Activated CD8-positive, alpha-beta memory T cell treated with anti-CD3 and anti-CD28 coated beads, Interleukin-2, amount 50 U/mL, for 24 hours (primary cell): ENCODE results near the gene KIR3DL3.
"Not testable (repeated sequence)": the region's sequence is repeated elsewhere in the genome, so short reads cannot be mapped to it uniquely, and the experiment has no call there.

Experiments used
- DNase-seq: peaks from one replicate; pipeline ENCODE4 v3.0.0-alpha.2; 2020; ENCODE audit errors: extremely low read depth

The KIR3DL3 gene

DNA sequence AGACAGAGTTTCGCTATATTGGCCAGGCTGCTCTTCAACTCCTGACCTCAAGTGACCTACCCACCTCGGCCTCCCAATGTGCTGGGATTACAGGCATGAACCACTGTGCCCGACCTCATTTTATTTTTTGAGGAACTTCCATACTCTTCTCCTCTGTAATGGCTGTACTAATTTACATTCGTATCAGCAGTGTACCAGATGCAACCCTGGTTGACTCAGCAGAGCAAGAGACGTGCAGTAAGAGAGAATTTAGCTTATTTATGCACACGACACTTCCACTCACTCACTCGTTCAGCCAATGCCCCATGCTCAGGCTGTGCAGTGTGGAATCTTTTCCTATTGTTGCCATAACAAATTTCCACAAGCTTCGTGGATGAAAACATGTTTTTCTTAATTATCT, 6.9 kb downstream of the KIR3DL3 start:
- no peak for DNase-seq

DNA sequence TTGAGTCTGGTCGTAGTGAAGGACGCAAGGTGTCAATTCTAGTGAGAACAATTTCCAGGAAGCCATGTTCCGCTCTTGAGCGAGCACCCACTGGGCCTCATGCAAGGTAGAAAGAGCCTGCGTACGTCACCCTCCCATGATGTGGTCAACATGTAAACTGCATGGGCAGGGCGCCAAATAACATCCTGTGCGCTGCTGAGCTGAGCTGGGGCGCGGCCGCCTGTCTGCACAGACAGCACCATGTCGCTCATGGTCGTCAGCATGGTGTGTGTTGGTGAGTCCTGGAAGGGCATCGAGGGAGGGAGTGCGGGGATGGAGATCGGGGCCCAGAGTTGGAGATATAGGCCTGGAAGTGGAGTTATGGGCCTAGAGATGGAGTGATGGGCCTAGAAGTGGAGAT, 14.1 kb downstream of the KIR3DL3 start, which contains the start of gene KIR2DL3:
Gene KIR2DL3, plus strand, starts transcription at position 208 of the 400 bp plus-strand sequence. Its CDS starts 33 bp downstream, at position 241.
- DNase-seq, result not testable (repeated sequence)

DNA sequence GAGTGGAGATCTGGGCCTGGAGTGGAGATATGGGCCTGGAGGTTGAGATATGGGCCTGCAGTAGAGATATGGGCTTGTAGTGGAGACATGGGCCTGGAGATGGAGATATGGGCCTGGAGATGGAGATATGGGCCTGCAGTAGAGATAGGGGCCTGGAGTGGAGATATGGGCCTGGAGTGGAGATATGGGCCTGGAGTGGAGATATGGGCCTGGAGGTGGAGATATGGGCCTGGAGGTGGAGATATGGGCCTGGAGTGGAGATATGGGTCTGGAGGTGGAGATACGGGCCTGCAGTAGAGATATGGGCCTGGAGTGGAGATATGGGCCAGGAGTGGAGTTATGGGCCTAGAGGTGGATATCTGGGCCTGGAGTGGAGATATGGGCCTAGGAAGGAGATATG, 14.5 kb downstream of the KIR3DL3 start:
- no peak for DNase-seq

DNA sequence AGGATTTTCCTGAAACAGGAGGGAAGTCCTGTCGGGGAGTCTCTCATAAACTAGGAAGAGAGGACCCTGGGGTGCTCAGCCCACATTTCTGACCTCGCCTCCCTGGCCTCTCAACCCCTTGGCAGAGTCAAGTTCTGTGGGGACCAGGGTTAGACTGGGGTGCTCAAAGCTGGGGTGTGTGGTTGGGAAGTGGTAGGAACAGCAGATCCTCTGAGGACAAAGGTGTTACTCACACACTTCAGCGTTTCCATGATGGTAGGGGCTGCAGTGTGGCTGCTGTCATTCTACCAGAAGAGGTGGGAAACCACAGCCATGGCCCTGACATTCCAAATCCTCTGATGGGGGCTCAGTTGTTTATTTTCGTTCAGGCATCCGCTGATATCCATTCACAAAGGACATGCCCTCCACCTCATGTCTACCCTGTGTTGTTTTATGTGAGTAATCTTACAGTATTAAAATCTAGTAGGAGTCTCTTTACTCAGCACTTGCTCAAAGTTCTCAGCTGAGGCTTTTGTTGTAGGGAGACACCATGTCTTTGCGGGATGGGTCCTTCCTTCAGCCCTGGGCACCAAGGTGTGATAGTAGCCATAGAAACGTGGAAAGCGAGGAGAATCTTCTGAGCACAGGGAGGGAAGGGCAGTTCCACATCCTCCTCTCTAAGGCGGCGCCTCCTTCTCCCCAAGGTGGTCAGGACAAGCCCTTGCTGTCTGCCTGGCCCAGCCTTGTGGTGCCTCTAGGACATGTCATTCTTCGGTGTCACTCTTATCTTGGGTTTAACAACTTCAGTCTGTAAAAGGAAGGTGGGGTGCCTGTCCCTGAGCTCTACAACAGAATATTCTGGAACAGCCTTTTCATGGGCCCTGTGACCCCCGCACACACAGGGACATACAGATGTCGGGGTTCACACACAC, 15.6 kb downstream of the KIR3DL3 start:
- no peak for DNase-seq

DNA sequence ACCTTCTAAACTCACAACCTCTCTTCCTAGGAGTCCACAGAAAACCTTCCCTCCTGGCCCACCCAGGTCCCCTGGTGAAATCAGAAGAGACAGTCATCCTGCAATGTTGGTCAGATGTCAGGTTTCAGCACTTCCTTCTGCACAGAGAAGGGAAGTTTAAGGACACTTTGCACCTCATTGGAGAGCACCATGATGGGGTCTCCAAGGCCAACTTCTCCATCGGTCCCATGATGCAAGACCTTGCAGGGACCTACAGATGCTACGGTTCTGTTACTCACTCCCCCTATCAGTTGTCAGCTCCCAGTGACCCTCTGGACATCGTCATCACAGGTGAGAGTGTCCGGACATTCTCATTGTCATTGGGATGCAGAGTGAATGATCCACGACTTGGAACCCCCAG, 17.7 kb downstream of the KIR3DL3 start:
- not testable (repeated sequence) for DNase-seq

DNA sequence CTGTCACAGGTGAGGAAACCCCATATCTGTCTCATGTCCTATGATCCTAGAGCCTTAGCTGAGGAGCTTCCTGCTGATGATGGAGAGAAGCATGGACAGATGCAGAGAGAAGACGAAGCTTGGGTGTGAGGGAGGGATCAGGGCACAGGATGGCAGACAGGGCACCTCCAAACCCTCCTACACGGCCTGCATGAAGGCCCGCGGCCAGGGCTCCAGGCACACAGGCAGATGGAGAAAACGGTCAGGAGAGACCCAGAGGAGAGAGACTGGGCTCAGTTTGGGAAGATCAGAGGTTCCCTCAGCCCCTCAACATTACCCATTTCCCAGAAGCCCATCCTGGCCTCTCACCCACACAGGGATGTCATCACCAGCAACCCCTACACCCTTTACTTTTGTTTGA, 19.8 kb downstream of the KIR3DL3 start:
- DNase-seq, result not testable (repeated sequence)

DNA sequence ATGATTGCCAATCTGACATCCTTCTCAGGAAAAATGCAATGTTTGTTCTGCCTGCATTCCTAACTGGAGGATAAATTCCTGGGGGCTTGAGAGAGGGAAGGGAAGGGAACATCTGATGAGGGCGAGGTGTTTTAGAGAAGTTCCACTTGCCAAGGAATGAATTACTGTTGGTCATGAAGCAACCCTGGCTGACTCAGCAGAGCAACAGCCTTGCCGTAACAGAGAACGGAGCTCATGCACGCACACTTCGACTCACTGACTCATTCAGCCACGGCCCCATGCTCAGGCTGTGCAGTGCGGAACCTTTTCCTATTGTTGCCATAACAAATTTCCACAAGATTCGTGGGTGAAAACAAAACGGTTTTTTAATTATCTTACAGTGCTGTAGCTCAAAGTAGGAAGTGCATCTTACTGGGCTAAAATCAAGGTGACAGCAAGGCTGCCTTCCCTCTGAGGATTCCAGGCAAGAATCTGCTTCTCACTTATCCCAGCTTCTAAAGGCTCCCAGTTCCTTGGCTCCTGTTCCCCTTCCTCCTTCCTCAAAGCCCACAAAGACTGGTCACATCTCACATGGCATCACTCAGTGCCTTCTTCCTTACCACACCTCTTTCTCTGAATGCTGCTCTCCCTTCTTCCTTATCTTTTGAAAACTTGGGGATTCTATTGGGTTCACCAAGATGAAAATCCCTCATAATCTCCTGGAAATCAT, 23.5 kb downstream of the KIR3DL3 start:
- not testable (repeated sequence) for DNase-seq

DNA sequence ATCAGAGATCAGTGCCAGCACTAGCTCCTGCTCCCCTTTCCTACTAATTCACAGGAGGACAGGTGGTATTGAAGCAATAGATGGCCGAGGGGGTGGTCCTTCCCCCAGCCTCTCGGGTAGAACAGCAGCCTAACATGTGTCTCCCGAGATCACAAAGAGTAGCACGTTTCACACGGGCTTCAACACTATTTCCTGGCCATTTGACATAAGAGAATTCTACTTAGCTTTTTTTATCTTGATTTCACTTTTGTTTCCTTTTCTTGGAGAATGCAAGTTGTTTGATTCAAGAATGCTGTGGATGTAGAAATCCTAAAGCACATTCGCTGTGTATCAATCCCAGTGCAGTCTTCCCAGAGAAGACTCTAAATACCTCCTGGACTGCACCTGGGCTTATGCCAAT, 26.0 kb downstream of the KIR3DL3 start:
- DNase-seq, result not testable (repeated sequence)

DNA sequence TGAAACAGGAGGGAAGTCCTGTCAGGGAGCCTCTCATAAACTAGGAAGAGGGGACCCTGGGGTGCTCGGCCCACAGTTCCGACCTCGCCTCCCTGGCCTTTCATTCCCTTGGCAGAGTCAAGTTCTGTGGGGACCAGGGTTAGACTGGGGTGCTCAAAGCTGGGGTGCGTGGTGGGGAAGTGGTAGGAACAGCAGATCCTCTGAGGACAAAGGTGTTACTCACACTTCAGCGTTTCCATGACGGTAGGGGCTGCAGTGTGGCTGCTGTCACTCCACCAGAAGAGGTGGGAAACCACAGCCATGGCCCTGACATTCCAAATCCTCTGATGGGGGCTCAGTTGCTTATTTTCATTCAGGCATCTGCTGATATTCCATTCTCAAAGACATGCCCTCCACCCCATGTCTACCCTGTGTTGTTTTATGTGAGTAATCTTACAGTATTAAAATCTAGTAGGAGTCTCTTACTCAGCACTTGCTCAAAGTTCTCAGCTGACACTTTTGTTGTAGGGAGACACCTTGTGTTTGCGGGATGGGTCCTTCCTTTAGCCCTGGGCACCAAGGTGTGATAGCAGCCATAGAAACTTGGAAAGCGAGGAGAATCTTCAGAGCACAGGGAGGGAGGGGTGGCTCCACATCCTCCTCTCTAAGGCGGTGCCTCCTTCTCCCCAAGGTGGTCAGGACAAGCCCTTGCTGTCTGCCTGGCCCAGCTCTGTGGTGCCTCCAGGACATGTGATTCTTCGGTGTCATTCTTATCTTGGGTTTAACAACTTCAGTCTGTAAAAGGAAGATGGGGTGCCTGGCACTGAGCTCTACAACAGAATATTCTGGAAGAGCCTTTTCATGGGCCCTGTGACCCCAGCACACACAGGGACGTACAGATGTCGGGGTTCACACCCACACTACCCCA, 32.2 kb downstream of the KIR3DL3 start:
- not testable (repeated sequence) for DNase-seq

DNA sequence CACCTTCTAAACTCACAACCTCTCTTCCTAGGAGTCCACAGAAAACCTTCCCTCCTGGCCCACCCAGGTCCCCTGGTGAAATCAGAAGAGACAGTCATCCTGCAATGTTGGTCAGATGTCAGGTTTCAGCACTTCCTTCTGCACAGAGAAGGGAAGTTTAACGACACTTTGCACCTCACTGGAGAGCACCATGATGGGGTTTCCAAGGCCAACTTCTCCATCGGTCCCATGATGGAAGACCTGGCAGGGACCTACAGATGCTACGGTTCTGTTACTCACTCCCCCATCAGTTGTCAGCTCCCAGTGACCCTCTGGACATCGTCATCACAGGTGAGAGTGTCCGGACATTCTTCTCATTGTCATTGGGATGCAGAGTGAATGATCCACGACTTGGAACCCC, 34.3 kb downstream of the KIR3DL3 start:
- not testable (repeated sequence) for DNase-seq

DNA sequence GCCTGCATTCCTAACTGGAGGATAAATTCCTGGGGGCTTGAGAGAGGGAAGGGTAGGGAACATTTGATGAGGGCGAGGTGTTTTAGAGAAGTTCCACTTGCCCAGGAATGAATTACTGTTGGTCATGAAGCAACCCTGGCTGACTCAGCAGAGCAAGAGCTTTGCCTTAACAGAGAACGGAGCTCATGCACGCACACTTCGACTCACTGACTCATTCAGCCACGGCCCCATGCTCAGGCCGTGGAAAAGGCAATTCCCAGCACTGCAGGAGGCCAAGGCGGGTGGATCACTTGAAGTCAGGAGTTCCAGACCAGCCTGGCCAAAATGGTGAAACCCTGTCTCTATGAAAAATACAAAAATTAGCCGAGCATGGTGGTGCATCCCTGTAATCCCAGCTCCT, 40.0 kb downstream of the KIR3DL3 start:
- DNase-seq, result not testable (repeated sequence)

DNA sequence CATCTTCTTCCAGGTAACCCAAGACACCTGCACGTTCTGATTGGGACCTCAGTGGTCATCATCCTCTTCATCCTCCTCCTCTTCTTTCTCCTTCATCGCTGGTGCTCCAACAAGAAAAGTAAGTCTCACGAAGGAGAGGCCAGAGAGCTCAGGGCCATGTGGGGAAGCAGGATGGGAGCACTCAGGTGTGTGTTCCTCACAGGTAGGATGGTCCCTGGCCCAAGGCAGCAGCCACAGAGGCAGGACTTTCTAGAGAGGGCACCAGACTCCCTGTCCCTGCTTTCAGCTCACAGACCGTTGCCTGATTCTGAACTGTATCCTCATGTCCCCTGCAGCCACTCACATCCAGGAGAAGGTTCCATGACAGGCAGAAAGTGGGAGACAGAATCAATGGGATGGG, 42.2 kb downstream of the KIR3DL3 start:
- DNase-seq, result not testable (repeated sequence)

DNA sequence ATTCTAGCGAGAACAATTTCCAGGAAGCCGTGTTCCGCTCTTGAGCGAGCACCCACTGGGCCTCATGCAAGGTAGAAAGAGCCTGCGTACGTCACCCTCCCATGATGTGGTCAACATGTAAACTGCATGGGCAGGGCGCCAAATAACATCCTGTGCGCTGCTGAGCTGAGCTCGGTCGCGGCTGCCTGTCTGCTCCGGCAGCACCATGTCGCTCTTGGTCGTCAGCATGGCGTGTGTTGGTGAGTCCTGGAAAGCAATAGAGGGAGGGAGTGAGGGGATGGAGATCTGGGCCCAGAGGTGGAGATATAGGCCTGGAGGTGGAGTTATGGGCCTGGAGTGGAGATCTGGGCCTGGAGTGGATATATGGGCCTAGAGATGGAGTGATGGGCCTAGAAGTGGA, 45.4 kb downstream of the KIR3DL3 start, which contains the start of gene KIR2DL1:
Gene KIR2DL1, plus strand, starts transcription at position 148 of the 400 bp plus-strand sequence. Its CDS starts 58 bp downstream, at position 206.
- DNase-seq, result not testable (repeated sequence)

DNA sequence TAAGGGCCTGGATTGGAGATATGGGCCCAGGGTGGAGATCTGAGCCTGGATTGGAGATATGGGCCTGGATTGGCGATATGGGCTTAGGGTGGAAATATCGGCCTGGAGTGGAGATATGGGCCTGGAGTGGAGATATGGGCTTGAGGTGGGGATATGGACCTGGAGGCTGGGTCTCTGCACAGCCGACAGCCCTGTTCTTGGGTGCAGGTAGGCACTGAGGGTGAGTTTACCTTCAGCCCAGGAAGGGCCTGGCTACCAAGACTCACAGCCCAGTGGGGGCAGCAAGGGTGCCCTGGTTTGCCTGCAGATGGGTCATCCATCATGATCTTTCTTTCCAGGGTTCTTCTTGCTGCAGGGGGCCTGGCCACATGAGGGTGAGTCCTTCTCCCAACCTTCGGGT, 46.3 kb downstream of the KIR3DL3 start:
- not testable (repeated sequence) for DNase-seq

DNA sequence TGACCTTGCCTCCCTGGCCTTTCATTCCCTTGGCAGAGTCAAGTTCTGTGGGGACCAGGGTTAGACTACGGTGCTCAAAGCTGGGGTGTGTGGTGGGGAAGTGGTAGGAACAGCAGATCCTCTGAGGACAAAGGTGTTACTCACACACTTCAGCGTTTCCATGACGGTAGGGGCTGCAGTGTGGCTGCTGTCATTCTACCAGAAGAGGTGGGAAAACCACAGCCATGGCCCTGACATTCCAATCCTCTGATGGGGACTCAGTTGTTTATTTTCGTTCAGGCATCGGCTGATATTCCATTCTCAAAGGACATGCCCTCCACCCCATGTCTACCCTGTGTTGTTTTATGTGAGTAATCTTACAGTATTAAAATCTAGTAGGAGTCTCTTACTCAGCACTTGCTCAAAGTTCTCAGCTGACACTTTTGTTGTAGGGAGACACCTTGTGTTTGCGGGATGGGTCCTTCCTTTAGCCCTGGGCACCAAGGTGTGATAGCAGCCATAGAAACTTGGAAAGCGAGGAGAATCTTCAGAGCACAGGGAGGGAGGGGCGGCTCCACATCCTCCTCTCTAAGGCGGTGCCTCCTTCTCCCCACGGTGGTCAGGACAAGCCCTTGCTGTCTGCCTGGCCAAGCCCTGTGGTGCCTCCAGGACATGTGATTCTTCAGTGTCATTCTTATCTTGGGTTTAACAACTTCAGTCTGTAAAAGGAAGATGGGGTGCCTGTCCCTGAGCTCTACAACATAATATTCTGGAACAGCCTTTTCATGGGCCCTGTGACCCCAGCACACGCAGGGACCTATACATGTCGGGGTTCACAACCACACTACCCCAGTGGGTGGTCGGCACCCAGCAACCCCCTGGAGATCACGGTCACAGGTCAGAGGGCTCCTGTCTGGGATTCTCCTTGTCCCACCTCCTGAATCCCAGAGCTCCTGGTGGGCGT, 47.0 kb downstream of the KIR3DL3 start:
- DNase-seq, result not testable (repeated sequence)

DNA sequence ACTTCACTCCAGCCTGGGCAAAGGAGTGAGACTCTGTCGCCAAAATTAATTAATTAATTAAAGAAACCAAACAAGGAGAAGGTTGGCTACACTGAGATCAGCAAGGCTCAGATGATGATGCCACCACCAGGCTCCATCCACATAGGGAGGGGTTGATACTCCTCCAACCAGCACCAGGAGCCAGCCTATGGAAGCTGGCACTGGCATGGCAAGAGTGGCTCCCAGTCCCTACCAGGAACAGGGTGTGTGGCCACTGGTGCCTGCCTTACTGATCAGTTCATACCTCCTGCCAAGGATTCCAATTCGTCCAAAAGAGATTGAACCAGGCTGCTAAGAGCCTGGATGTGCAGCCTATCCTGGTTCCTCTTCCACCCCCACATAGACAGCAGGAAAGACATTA, 48.4 kb downstream of the KIR3DL3 start:
- not testable (repeated sequence) for DNase-seq

DNA sequence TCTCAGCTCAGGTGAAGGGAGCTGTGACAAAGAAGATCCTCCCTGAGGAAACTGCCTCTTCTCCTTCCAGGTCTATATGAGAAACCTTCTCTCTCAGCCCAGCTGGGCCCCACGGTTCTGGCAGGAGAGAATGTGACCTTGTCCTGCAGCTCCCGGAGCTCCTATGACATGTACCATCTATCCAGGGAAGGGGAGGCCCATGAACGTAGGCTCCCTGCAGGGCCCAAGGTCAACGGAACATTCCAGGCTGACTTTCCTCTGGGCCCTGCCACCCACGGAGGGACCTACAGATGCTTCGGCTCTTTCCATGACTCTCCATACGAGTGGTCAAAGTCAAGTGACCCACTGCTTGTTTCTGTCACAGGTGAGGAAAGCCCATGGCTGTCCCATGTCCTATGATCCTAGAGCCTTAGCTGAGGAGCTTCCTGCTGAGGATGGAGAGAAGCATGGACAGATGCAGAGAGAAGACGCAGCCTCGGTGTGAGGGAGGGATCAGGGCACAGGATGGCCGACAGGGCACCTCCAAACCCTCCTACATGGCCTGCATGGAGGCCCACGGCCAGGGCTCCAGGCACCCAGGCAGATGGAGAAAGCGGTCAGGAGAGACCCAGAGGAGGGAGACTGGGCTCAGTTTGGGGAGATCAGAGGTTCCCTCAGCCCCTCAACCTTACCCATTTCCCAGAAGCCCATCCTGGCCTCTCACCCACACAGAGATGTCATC, 51.0 kb downstream of the KIR3DL3 start:
- DNase-seq, result not testable (repeated sequence)

DNA sequence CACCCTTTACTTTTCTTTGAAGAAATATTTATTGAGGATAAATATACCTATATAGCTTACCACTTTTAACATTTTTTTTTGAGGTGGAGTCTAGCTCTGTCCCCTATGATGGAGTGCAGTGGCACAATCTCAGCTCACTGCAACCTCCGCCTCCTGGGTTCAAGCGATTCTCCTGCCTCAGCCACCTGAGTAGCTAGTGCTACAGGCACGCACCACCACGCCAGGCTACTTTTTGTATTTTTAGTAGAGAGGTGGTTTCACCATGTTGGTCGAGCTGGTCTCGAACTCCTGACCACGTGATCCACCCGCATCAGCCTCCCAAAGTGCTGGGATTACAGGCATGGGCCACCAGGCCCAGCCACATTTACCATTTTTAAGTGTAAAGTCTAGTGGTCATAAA, 51.6 kb downstream of the KIR3DL3 start:
- DNase-seq, result not testable (repeated sequence)

DNA sequence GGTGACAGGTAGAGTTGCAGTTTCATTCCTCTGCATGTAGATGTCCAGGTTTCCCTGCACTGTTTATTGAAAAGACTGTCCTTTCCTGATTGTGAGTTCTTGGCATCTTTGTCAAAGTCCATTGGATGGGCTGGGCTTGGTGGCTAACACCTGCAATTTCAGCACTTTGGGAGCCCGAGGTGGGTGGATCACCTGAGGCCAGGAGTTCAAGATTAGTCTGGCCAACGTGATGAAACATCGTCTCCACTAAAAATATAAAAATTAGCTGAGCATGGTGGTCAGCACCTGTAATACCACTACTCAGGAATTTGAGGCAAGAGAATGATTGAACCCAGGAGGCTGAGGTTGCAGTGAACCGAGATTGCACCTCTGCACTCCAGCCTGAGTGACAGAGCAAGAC, 53.6 kb downstream of the KIR3DL3 start:
- DNase-seq, result not testable (repeated sequence)

DNA sequence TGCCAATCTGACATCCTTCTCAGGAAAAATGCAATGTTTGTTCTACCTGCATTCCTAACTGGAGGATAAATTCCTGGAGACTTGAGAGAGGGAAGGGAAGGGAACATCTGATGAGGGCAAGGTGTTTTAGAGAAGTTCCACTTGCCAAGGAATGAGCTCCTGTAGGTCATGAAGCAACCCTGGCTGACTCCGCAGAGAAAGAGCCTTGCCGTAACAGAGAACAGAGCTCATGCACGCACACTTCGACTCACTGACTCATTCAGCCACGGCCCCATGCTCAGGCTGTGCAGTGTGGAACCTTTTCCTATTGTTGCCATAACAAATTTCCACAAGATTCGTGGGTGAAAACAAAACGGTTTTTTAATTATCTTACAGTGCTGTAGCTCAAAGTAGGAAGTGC, 54.7 kb downstream of the KIR3DL3 start:
- DNase-seq, result not testable (repeated sequence)
